ENCODE results near the gene EML1. TPM values are rescaled to one million over a fixed set of nuclear protein-coding genes. Genes with fewer than 3 reads are reported as not detected.

Gene EML1
- total RNA-seq, 4 donors from 2014 or later: 12.5 to 19.1 (median 16.6) TPM

DNA sequence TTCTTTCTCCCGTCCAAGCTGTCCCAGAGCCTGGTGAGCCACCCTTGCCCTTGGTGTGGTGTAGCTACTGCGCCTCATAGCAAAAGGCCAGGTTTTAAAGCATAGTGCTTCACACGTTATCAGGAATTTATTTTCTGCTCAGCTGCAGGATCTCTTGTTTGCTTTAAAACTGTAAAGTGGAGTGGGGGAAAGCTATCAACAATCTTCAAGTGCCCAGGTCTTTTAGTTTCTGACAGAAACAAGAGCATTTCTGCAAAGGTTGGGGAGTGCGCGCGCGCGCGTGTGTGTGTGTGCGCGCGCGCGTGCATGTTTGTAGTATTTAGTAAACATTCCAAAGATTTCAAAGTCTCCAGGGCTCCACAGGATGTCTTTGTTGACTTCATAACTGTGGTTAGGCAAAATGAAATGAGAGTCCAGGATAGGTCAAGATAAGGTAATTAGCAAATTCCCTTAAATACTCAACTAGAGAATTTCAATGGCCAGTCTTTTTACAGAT lies 45.5 kb downstream of the EML1 start:
- in situ Hi-C loops (cut with MboI; ENCODE audit: low sequenced_read_pairs in 4 of 4): no loop called here
- no peaks in the 10 kb centered on the region for H3K27me3 ChIP-seq
- H3K4me3 ChIP-seq: no peak overlapping the region
- no peaks in the 10 kb centered on the region for H3K36me3 ChIP-seq
- no peak overlapping the region for H3K27ac ChIP-seq
- no peak for ATAC-seq
- no peaks in the 10 kb centered on the region for H3K9me3 ChIP-seq
- H3K4me1 ChIP-seq: peaks cover 14 to 26% of the 10 kb centered on the region in 2 donors
- no peak for DNase-seq
- intact Hi-C loops (cut with DNase I; ENCODE audit: low total_unique reads): no loop called here
- TF ChIP-seq, protein P1, sequence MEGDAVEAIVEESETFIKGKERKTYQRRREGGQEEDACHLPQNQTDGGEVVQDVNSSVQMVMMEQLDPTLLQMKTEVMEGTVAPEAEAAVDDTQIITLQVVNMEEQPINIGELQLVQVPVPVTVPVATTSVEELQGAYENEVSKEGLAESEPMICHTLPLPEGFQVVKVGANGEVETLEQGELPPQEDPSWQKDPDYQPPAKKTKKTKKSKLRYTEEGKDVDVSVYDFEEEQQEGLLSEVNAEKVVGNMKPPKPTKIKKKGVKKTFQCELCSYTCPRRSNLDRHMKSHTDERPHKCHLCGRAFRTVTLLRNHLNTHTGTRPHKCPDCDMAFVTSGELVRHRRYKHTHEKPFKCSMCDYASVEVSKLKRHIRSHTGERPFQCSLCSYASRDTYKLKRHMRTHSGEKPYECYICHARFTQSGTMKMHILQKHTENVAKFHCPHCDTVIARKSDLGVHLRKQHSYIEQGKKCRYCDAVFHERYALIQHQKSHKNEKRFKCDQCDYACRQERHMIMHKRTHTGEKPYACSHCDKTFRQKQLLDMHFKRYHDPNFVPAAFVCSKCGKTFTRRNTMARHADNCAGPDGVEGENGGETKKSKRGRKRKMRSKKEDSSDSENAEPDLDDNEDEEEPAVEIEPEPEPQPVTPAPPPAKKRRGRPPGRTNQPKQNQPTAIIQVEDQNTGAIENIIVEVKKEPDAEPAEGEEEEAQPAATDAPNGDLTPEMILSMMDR (IDR thresholded peaks at IDR 0.05 in 4 of 5, conservative IDR thresholded peaks at IDR 0.05 in 1 of 5): no peak
- TF ChIP-seq POLR2A (IDR thresholded peaks at IDR 0.05): no peak

DNA sequence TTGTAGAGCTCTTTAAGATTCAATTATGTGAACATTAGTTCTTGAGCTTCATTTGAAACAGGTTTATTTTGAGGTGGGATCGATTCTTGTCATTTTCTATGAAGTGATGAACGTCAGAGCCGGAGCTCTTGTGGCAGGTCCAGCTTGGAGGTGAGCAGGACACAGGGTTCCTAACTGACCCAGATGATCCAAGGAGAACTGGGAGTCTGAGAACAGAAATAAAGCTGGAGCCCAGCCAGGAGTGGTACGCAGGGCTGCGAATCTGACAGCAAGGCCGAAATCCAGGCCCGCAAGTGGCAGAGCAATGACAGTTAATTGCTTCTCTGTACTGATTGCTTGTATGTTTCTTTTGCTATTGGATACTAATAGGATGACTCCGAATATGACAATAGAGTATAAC lies 46.5 kb downstream of the EML1 start:
- ATAC-seq: no peak
- H3K4me1 ChIP-seq: peaks cover 14 to 26% of the 10 kb centered on the region in 2 donors

DNA sequence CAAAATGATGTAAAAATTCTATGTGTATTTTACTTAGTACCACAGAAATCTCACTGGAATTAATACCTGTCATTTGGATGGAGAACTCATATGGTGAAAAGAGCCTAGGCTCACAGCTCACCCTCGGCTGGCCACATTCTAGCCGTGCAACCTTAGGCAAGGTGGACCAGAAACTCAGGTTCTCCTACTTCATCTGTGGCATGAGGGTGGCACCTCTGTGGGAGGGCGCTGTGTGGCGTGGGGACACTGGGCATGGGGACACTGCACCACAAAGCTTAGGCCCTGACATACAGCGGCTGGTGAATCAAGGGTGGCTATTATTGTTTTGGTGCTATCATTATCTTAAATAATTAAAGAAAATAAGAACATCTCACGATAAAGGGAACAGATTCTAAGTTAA lies 47.1 kb downstream of the EML1 start:
- no peaks in the 10 kb centered on the region for H3K9me3 ChIP-seq
- H3K4me1 ChIP-seq: peaks cover 14 to 26% of the 10 kb centered on the region in 2 donors
- no peak for TF ChIP-seq POLR2A (IDR thresholded peaks at IDR 0.05)
- TF ChIP-seq, protein P1 (IDR thresholded peaks at IDR 0.05 in 4 of 5, conservative IDR thresholded peaks at IDR 0.05 in 1 of 5): no peak
- H3K27me3 ChIP-seq: no peaks in the 10 kb centered on the region
- DNase-seq: no peak
- intact Hi-C loops (cut with DNase I; ENCODE audit: low total_unique reads): no loop called here
- no peaks in the 10 kb centered on the region for H3K36me3 ChIP-seq
- in situ Hi-C loops (cut with MboI; ENCODE audit: low sequenced_read_pairs in 4 of 4): no loop called here
- no peak for ATAC-seq
- no peak overlapping the region for H3K27ac ChIP-seq
- H3K4me3 ChIP-seq: no peak overlapping the region

More for the DNA sequence above, 46.5 kb downstream of the EML1 start:
- no peak for TF ChIP-seq POLR2A (IDR thresholded peaks at IDR 0.05)
- TF ChIP-seq, protein P1 (IDR thresholded peaks at IDR 0.05 in 4 of 5, conservative IDR thresholded peaks at IDR 0.05 in 1 of 5): no peak
- intact Hi-C loops (cut with DNase I; ENCODE audit: low total_unique reads) (no loop called here), in situ Hi-C loops (cut with MboI; ENCODE audit: low sequenced_read_pairs in 4 of 4) (no loop called here)
- no peaks in the 10 kb centered on the region for H3K27me3 ChIP-seq
- no peaks in the 10 kb centered on the region for H3K9me3 ChIP-seq
- H3K4me3 ChIP-seq: no peak overlapping the region
- H3K36me3 ChIP-seq: no peaks in the 10 kb centered on the region
- no peak overlapping the region for H3K27ac ChIP-seq
- no peak for DNase-seq

DNA sequence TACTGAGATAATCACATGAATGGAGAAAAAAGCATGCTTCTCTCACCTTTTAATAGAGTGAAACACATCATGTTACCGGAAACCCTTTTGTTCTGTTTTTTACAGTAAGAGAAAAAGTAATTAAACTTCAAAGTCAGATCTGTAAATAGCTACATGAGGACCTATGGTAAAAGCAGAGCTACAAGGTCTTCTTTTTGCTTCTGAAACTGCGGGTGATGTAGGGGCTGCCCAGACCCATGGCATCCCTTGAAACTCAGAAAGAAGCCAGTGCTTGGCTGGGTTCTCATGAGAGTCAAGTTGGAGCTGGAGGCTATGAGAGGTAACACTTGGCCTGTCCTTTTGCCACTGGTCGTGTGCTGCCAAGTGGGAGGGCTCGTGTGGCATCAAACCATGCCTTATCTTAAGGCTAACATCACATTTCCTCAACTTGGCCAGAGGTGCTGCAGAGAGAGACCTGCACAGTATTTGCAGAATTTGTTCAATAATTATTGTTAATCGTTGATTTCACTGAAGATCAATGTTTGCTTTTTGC lies 47.6 kb downstream of the EML1 start:
- DNase-seq (no peak), ATAC-seq (no peak)
- H3K27me3 ChIP-seq: no peaks in the 10 kb centered on the region
- H3K4me3 ChIP-seq: no peak overlapping the region
- H3K36me3 ChIP-seq: no peaks in the 10 kb centered on the region
- intact Hi-C loops (cut with DNase I; ENCODE audit: low total_unique reads) (no loop called here), in situ Hi-C loops (cut with MboI; ENCODE audit: low sequenced_read_pairs in 4 of 4) (no loop called here)
- no peak for TF ChIP-seq POLR2A (IDR thresholded peaks at IDR 0.05)
- TF ChIP-seq, protein P1 (IDR thresholded peaks at IDR 0.05 in 4 of 5, conservative IDR thresholded peaks at IDR 0.05 in 1 of 5): no peak
- H3K9me3 ChIP-seq: no peaks in the 10 kb centered on the region
- peaks cover 14 to 26% of the 10 kb centered on the region in 2 donors for H3K4me1 ChIP-seq
- no peak overlapping the region for H3K27ac ChIP-seq

All from gastrocnemius medialis (tissue), 4 donors.